Measurements from ENCODE around the gene XXYLT1.
"Not testable (repeated sequence)": the region's sequence is repeated elsewhere in the genome, so short reads cannot be mapped to it uniquely, and the experiment has no call there.

DNA sequence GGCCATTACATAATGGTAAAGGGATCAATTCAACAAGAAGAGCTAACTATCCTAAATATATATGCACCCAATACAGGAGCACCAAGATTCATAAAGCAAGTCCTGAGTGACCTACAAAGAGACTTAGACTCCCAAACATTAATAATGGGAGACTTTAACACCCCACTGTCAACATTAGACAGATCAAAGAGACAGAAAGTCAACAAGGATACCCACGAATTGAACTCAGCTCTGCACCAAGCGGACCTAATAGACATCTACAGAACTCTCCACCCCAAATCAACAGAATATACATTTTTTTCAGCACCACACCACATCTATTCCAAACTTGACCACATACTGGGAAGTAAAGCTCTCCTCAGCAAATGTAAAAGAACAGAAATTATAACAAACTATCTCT is 55.4 kb downstream of the XXYLT1 start:
- TF ChIP-seq, protein P1, sequence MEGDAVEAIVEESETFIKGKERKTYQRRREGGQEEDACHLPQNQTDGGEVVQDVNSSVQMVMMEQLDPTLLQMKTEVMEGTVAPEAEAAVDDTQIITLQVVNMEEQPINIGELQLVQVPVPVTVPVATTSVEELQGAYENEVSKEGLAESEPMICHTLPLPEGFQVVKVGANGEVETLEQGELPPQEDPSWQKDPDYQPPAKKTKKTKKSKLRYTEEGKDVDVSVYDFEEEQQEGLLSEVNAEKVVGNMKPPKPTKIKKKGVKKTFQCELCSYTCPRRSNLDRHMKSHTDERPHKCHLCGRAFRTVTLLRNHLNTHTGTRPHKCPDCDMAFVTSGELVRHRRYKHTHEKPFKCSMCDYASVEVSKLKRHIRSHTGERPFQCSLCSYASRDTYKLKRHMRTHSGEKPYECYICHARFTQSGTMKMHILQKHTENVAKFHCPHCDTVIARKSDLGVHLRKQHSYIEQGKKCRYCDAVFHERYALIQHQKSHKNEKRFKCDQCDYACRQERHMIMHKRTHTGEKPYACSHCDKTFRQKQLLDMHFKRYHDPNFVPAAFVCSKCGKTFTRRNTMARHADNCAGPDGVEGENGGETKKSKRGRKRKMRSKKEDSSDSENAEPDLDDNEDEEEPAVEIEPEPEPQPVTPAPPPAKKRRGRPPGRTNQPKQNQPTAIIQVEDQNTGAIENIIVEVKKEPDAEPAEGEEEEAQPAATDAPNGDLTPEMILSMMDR (IDR thresholded peaks at IDR 0.05), result not testable (repeated sequence)
- not testable (repeated sequence) for TF ChIP-seq POLR2A (IDR thresholded peaks at IDR 0.05)
